Heart right ventricle (tissue), 16 donors: ENCODE measurements around the gene RCL1. TPM values are rescaled to one million over a fixed set of nuclear protein-coding genes. Genes with fewer than 3 reads are reported as not detected.
A peak's percentile ranks its signal among the peaks of the same experiment; 100 is the strongest.

ENCODE experiments used
- ATAC-seq, 8 donors: fragments of 200-7000 bp; cut with Tn5 transposase; one replicate each; pipeline ENCODE4 v1.9.1; 2020; ENCODE audit warnings: mild to moderate bottlenecking in 8 of 8, moderate library complexity in 8 of 8, moderate number of reproducible peaks in 1 of 8
- DNase-seq, 2 donors: peaks; one replicate each; pipeline ENCODE4 v3.0.0-alpha.2; 2020
- H3K27ac ChIP-seq, 10 donors: fragments of 200-600 bp; sonication (generic) in 2 of 10; one replicate each; pipeline versions ENCODE4 v1.5.0 to v1.8.0; 2020 to 2022; ENCODE audit warnings: mild to moderate bottlenecking in 3 of 10
- H3K27me3 ChIP-seq, 7 donors: fragments of 200-600 bp; one replicate each; pipeline ENCODE4 v1.8.0; 2021 to 2022; ENCODE audit warnings: mild to moderate bottlenecking in 2 of 7
- H3K36me3 ChIP-seq, 9 donors: fragments of 200-600 bp; sonication (generic) in 1 of 9; one replicate each; pipeline versions ENCODE4 v1.5.0 to v1.8.0; 2020 to 2022; ENCODE audit warnings: mild to moderate bottlenecking in 2 of 9
- H3K4me1 ChIP-seq, 9 donors: fragments of 200-600 bp; sonication (generic) in 1 of 9; one replicate each; pipeline versions ENCODE4 v1.5.0 to v1.8.0; 2020 to 2022; ENCODE audit warnings: mild to moderate bottlenecking in 4 of 9
- H3K4me3 ChIP-seq, 10 donors: fragments of 200-600 bp; sonication (generic) in 2 of 10; one replicate each; pipeline versions ENCODE4 v1.5.0 to v1.8.0; 2020 to 2022; ENCODE audit warnings: mild to moderate bottlenecking in 7 of 10, moderate library complexity in 2 of 10
- H3K9me3 ChIP-seq, 11 donors: fragments of 200-600 bp in 10 of 11; sonication (generic) in 2 of 11; one replicate each; pipeline versions ENCODE4 v1.5.0 to v1.8.0; 2013 to 2022; ENCODE audit warnings: mild to moderate bottlenecking in 2 of 11, control low read depth in 1 of 11, moderate library complexity in 1 of 11
- CTCF ChIP-seq, 9 donors: fragments of 200-600 bp; sonication (generic) in 2 of 9; IDR thresholded peaks; one replicate each; pipeline versions ENCODE4 v1.5.0 to v1.8.0; 2021 to 2022; ENCODE audit warnings: antibody characterized with exemption in 9 of 9, mild to moderate bottlenecking in 5 of 9, moderate library complexity in 1 of 9
- WGBS, 2 donors: extraction: QIAGEN DNeasy Blood & Tissue Kit; methylation state at CpG; one replicate each; pipeline ENCODE4 v1.1.7; 2013; ENCODE audit warnings: inconsistent platforms in 1 of 2; 5-methylcytosine and 5-hydroxymethylcytosine counted together
- intact Hi-C, 10 donors: fragments of 100-400 bp; cut with DNase I; formaldehyde crosslinking; loops; one replicate each; pipeline versions ENCODE4 v1.11.1 to v1.14.2; 2022
- long read RNA-seq, 3 donors: library from polyadenylated mRNA; unstranded; transcript quantifications; one replicate each; pipeline ENCODE4 v2.0.0, GENCODE V29; 2020 to 2021
- polyA plus RNA-seq, 2 donors: library from polyadenylated mRNA; stranded (reverse); fragments of 200-250 nt; gene quantifications; one replicate each; pipeline ENCODE4 v1.2.3, GENCODE V29; 2013
- total RNA-seq, 10 donors: library from RNA; stranded (reverse); fragmentation: NEBNext Ultra II Directional in 3 of 10; extraction: Animal tissue kit (Norgen Biotek cat#: 25700) in 3 of 10; gene quantifications; one replicate each; pipeline versions ENCODE4 v1.2.1 to v1.2.4, GENCODE V29; 2021 to 2023
- donor health status: Arrhythmogenic right ventricular cardiomyopathy.
- donor health status: ischemic (EF 13 %, LVEDD 7.1; RV severe dilation, severe dysfunction).
- donor health status: healthy with polysubstance abuse.
- donor health status: DM: no; HTN: yes; CAD: no.
- donor health status: DM: no; HTN: no; CAD: no.
- donor health status: ischemic (EF 25% LVEDD 6.9; RV normal size, moderate dysfunction).
- donor health status: ischemic (EF 25% LVEDD 5.7; RV mildly dilated, moderate dysfunction).
- donor health status: healthy.
- donor health status: DM: yes; HTN: yes; CAD: no.
- donor health status: Ischemic cardiomyopathy.
- donor health status: ischemic (EF 35%, LVEDD 5.7; RV mildly dilated, moderate dysfunction).
- donor health status: nonischemic (EF 11% LVEDD 7.7; RV severe dilation, severe dysfunction).
- donor health status: DM: yes; HTN: yes; CAD: no.
- donor health status: PGD.
- donor health status: ischemic (EF 29% LVEDD 5.4; RV normal size, mild dysfunction).
- donor health status: nonischemic (EF 23%, LVEDD 6.1; RV moderate dilation, normal function).

Gene RCL1
- total RNA-seq (1 to 10 TPM; 4.8 to 9.9 (median 6.8) TPM), polyA plus RNA-seq (1 to 10 TPM; 5.3 to 7.2 TPM)
- long read RNA-seq, donor 1, transcript RCL1-204 (9 exons, 2,134 nt): major isoform, 6 of 7 reads
- long read RNA-seq, donor 1, partial matches to known transcripts: 0 of 7 reads
- long read RNA-seq, donor 1, other reads (novel, unspliced or antisense): 1 of 7 reads
- long read RNA-seq, donor 2, partial matches to known transcripts: 0 of 4 reads
- long read RNA-seq, donor 2, other reads (novel, unspliced or antisense): 0 of 4 reads
- long read RNA-seq, donor 3, transcript RCL1-204 (9 exons, 2,134 nt): major isoform, 7 of 9 reads
- long read RNA-seq, donor 3, partial matches to known transcripts: 0 of 9 reads
- long read RNA-seq, donor 3, other reads (novel, unspliced or antisense): 2 of 9 reads

GRCh38 chr9:4792572-4793458 lies at the start of gene RCL1:
Gene RCL1 (plus strand): TSS chr9:4792944. CDS start chr9:4793092, 148 bp downstream.
- Histone ChIP-seq H3K27ac (peak within 1 kb of the TSS; percentile 42 to 87 (median 84)), H3K4me1 (peaks cover 0 to 32% (median 20%) of the 10 kb centered on the region in 9 donors), H3K27me3 (peaks cover 0 to 2% (median 0%) of the 10 kb centered on the region in 7 donors), H3K9me3 (no peaks in the 10 kb centered on the region), H3K36me3 (no peaks in the 10 kb centered on the region), H3K4me3 (peak within 1 kb of the TSS; percentile 69 to 97 (median 82))
- DNase-seq (peak; percentile 93 to 97), ATAC-seq (peak; percentile 99 to 100 (median 99))
- 1% methylated on average over 106 of the region's 106 CpGs for WGBS, 2 donors
- intact Hi-C loops: loop anchor here in 7 of 10 donors (1.0 to 10.0 kb wide), 5 partner anchors 20 to 192 kb away; partner anchors contain the start of genes JAK2 (in 7 of the 7) and AK3 (in 2 of the 7)
- TF ChIP-seq CTCF (IDR thresholded peaks at IDR 0.05): no peak

GRCh38 chr9:4743131-4743875 lies 49.4 kb upstream of the RCL1 start:
- H3K4me3 ChIP-seq: no peak overlapping the region
- 53 to 62% methylated on average over 5 of the region's 5 CpGs for WGBS, 2 donors
- peak in 1 of 2 donors; percentile 16 for DNase-seq
- no peaks in the 10 kb centered on the region for H3K36me3 ChIP-seq
- intact Hi-C loops: loop anchor here in 7 of 10 donors (5.0 to 10.0 kb wide), 6 partner anchors 51 to 359 kb away; partner anchors contain the start of genes CDC37L1 (in 4 of the 7), PLPP6 (in 3 of the 7) and RCL1 (in 2 of the 7)
- no peaks in the 10 kb centered on the region for H3K27me3 ChIP-seq
- peak overlapping the region in 9 of 10 donors; percentile 13 to 95 (median 61) for H3K27ac ChIP-seq
- ATAC-seq: peak in 2 of 8 donors; percentile 11 to 13
- TF ChIP-seq CTCF (IDR thresholded peaks at IDR 0.05): no peak
- peaks cover 0 to 34% (median 20%) of the 10 kb centered on the region in 9 donors for H3K4me1 ChIP-seq
- H3K9me3 ChIP-seq: no peaks in the 10 kb centered on the region

GRCh38 chr9:4746278-4747030 lies 46.3 kb upstream of the RCL1 start:
- TF ChIP-seq CTCF (IDR thresholded peaks at IDR 0.05): no peak
- intact Hi-C loops: loop anchor here in 4 of 10 donors (10.0 kb wide), 3 partner anchors 48 to 362 kb away; partner anchors contain the start of gene RCL1 (in 2 of the 4)
- ATAC-seq: no peak
- no peaks in the 10 kb centered on the region for H3K27me3 ChIP-seq
- no peak overlapping the region for H3K4me3 ChIP-seq
- H3K9me3 ChIP-seq: no peaks in the 10 kb centered on the region
- H3K36me3 ChIP-seq: no peaks in the 10 kb centered on the region
- H3K27ac ChIP-seq: no peak overlapping the region
- H3K4me1 ChIP-seq: peaks cover 0 to 21% (median 5%) of the 10 kb centered on the region in 9 donors
- DNase-seq: no peak
- WGBS, 2 donors: 87 to 89% methylated on average over 2 of the region's 2 CpGs
